PC-3 (cell line): ENCODE data around the gene SHTN1.

Experiments
- CTCF ChIP-seq: fragments of 300-600 bp; sonication (generic); conservative IDR thresholded peaks from 2 replicates; pipeline ENCODE4 v1.5.1; 2017; ENCODE audit warnings: antibody characterized with exemption, low read depth, mild to moderate bottlenecking, low read length
- EZH2 ChIP-seq: fragments of 300-600 bp; sonication (generic); IDR thresholded peaks from one replicate; pipeline ENCODE4 v1.6.1; 2017; ENCODE audit warnings: antibody characterized with exemption, mild to moderate bottlenecking, low read length; ENCODE audit not compliant: unreplicated experiment
- EZH2phosphoT487 ChIP-seq: fragments of 300-600 bp; sonication (generic); IDR thresholded peaks from 2 replicates; pipeline ENCODE4 v1.6.1; 2018; ENCODE audit warnings: mild to moderate bottlenecking, antibody characterized with exemption, low read length, borderline replicate concordance

DNA sequence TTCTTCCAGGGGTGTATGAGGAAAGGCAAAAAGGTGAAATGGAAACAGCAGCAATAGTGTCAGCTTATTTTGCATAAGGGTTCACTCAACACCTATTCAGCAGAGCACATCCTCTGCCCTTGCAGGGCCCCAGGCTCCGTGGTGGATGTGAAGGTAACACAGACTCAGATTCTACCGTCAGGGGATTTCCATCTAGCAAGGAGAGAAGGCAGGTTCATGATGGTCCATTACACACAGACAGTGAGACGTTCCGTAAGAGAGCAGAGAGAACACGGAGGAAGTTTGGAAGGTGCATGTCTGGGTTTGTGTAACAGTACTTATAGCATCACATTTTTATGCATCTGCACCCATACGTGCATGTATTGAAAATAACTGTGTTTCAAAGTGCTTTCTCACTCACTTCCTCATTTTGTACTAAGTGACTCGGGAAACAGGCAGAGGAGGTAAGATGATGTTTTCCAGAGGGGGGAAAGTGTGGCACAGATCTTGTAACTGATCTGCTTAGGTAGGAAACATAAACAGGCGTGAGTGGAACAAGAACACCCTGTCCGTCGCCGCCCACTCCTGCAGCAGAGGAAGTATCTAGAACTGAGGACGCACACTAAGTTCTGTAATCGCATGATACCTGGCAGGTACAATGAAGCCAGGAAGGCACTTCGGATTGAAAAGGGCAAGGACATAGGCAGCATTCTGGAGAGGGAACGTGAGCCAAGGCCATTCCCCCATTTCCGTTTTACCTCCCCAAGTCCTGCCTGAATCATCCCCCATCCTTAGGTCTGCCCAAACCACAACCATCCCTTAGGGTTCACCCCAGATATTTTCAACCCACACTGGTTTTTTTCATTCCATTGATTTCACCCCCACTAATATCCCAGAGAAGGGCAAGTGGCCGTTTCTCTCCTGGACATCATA is 156.7 kb downstream of the SHTN1 start:
- TF ChIP-seq CTCF = no peak
- TF ChIP-seq EZH2 = no peak
- TF ChIP-seq EZH2phosphoT487 = no peak
